Measurements from ENCODE around the gene EEFSEC. TPM values are rescaled to one million over a fixed set of nuclear protein-coding genes. Genes with fewer than 3 reads are reported as not detected.

EEFSEC gene
- total RNA-seq, 1 donor from 2014 or later, result 2.6 TPM

DNA sequence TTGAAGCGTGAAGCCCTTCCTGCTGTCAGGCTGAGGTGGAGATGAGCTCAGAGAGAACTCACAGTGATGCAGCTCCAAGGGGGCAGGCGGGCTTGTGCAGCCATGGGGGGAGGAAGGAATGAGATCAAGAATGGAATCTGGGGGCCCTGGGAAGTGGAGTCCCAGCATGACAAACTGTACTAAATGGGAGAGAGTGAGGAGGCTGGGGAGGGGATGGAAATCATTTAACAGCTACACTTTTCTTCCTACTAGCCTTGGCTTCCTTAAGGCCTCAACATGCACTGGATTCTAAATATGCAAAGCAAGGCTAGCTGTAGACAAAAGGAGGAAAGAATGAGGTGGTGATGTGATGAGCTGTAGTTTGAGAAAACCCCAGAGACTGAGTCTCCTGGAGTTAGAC is 133.9 kb downstream of the EEFSEC start:
- Histone ChIP-seq H3K9ac (ENCODE audit: low read depth in 1 of 3, low read length in 3 of 3) (no peak overlapping the region), H3K27ac (ENCODE audit: low read depth, low read length) (no peak overlapping the region), H3K27me3 (ENCODE audit: control insufficient read depth in 3 of 3, insufficient read depth in 3 of 3, low read length in 3 of 3) (no peaks in the 10 kb centered on the region), H3K9me3 (ENCODE audit: control insufficient read depth in 3 of 3, low read length in 3 of 3) (peaks cover 0 to 5% (median 0%) of the 10 kb centered on the region in 3 donors), H3K4me3 (ENCODE audit: low read length in 3 of 3) (no peak overlapping the region), H3K36me3 (ENCODE audit: control insufficient read depth in 3 of 3, insufficient read depth in 3 of 3, low read length in 3 of 3) (peaks cover 0 to 12% (median 4%) of the 10 kb centered on the region in 3 donors), H3K4me1 (ENCODE audit: control insufficient read depth in 3 of 3, insufficient read depth in 3 of 3, low read length in 3 of 3) (peaks cover 11 to 12% (median 12%) of the 10 kb centered on the region in 3 donors)

DNA sequence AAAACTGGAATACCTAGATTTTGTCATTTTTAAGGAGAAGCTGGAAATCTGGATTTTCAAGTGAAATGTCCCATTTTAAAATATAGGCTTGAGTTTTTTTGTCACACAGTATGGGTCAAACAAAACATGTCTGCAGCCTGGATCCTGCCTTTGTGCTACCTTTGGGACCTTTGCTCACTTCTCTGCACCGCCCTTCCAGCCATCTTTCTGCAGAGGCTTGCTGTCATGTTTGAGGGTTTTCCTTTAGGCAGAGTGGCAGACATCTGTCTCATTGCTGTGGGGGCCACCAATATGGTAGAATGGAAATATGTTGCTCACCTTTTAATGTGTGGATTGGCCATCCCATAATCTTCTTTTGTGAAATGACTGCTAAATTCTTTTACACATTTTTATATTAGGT is 136.3 kb downstream of the EEFSEC start:
- Histone ChIP-seq H3K27ac (ENCODE audit: low read depth, low read length) (no peak overlapping the region), H3K27me3 (ENCODE audit: control insufficient read depth in 3 of 3, insufficient read depth in 3 of 3, low read length in 3 of 3) (no peaks in the 10 kb centered on the region), H3K4me1 (ENCODE audit: control insufficient read depth in 3 of 3, insufficient read depth in 3 of 3, low read length in 3 of 3) (peaks cover 0 to 3% (median 0%) of the 10 kb centered on the region in 3 donors), H3K9ac (ENCODE audit: low read depth in 1 of 3, low read length in 3 of 3) (no peak overlapping the region), H3K9me3 (ENCODE audit: control insufficient read depth in 3 of 3, low read length in 3 of 3) (peaks cover 0 to 5% (median 0%) of the 10 kb centered on the region in 3 donors), H3K36me3 (ENCODE audit: control insufficient read depth in 3 of 3, insufficient read depth in 3 of 3, low read length in 3 of 3) (peaks cover 0 to 5% (median 4%) of the 10 kb centered on the region in 3 donors), H3K4me3 (ENCODE audit: low read length in 3 of 3) (no peak overlapping the region)

DNA sequence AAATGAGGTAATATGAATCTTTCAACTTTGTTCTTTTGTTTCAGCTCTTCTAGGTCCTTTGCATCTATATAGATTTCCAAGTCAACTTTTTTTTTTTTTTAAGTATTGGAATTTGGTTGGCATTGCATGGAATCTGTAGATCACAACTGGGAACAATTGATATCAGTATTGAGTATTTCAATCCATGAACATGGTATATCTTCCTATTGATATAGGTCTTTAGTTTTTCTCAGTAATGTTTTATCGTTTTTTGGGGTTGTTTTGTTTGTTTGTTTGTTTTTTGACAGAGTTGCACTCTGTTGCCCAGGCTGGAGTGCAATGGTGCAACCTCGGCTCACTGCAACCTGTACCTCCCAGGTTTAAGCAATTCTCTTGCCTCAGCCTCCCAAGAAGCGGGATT is 137.2 kb downstream of the EEFSEC start:
- H3K27ac ChIP-seq (ENCODE audit: low read depth, low read length), result no peak overlapping the region
- H3K4me1 ChIP-seq (ENCODE audit: control insufficient read depth in 3 of 3, insufficient read depth in 3 of 3, low read length in 3 of 3), result peaks cover 0 to 3% (median 0%) of the 10 kb centered on the region in 3 donors
- H3K27me3 ChIP-seq (ENCODE audit: control insufficient read depth in 3 of 3, insufficient read depth in 3 of 3, low read length in 3 of 3), result no peaks in the 10 kb centered on the region
- peaks cover 0 to 5% (median 2%) of the 10 kb centered on the region in 3 donors for H3K36me3 ChIP-seq (ENCODE audit: control insufficient read depth in 3 of 3, insufficient read depth in 3 of 3, low read length in 3 of 3)
- no peak overlapping the region for H3K9ac ChIP-seq (ENCODE audit: low read depth in 1 of 3, low read length in 3 of 3)
- no peak overlapping the region for H3K4me3 ChIP-seq (ENCODE audit: low read length in 3 of 3)
- peaks cover 0 to 5% (median 0%) of the 10 kb centered on the region in 3 donors for H3K9me3 ChIP-seq (ENCODE audit: control insufficient read depth in 3 of 3, low read length in 3 of 3)

DNA sequence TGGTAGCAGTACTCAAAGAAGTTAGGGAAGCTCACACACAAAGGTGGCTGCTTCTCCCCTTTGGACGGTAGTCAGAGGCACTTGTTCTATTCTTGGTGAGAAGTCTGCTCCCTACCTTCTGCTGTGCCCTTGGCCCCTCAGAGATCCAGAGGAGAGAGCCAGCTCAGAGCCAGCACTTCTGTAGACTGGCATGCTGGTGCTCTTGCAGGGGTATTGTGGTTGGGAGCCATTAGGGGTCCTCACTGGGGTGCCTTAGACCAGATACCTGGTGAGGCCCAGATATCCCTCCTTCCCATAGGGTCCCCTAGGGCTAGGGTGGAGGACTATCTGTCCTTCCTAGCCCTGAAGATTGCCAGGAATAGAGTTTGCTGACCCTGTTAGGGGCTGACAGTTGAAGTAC is 140.6 kb downstream of the EEFSEC start:
- Histone ChIP-seq H3K9ac (ENCODE audit: low read depth in 1 of 3, low read length in 3 of 3) (no peak overlapping the region), H3K27ac (ENCODE audit: low read depth, low read length) (no peak overlapping the region), H3K4me1 (ENCODE audit: control insufficient read depth in 3 of 3, insufficient read depth in 3 of 3, low read length in 3 of 3) (peaks cover 0 to 12% (median 8%) of the 10 kb centered on the region in 3 donors)

DNA sequence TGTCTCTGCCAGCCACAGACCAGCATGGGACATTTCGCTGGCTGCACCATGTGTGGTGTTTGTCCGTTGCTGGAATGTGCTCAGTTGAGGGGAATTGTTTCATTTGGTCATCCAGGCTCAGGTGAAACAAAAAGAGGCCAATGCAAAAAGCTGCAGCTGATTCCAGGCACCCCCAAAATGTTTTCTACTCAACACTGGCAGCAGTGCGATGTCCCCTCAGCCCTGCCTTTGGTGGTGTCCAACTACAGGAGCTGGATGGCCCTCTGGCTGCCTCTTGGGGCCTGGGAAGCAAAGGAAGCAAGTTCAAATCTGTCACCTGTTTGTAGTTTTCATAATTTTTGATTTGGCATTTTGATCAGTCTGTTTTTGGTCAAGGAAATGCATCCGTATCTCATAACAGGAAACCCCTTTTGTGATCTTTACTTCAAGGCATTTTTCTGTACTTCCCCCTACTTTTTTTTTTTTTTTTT is 141.8 kb downstream of the EEFSEC start:
- Histone ChIP-seq H3K36me3 (ENCODE audit: control insufficient read depth in 3 of 3, insufficient read depth in 3 of 3, low read length in 3 of 3) (peaks cover 0 to 2% (median 0%) of the 10 kb centered on the region in 3 donors), H3K4me3 (ENCODE audit: low read length in 3 of 3) (no peak overlapping the region), H3K9ac (ENCODE audit: low read depth in 1 of 3, low read length in 3 of 3) (no peak overlapping the region), H3K27me3 (ENCODE audit: control insufficient read depth in 3 of 3, insufficient read depth in 3 of 3, low read length in 3 of 3) (no peaks in the 10 kb centered on the region), H3K9me3 (ENCODE audit: control insufficient read depth in 3 of 3, low read length in 3 of 3) (peaks cover 0 to 5% (median 0%) of the 10 kb centered on the region in 3 donors), H3K4me1 (ENCODE audit: control insufficient read depth in 3 of 3, insufficient read depth in 3 of 3, low read length in 3 of 3) (peaks cover 0 to 12% (median 8%) of the 10 kb centered on the region in 3 donors), H3K27ac (ENCODE audit: low read depth, low read length) (no peak overlapping the region)

More for the DNA sequence above, 140.6 kb downstream of the EEFSEC start:
- Histone ChIP-seq H3K4me3 (ENCODE audit: low read length in 3 of 3) (no peak overlapping the region), H3K9me3 (ENCODE audit: control insufficient read depth in 3 of 3, low read length in 3 of 3) (peaks cover 0 to 5% (median 0%) of the 10 kb centered on the region in 3 donors), H3K27me3 (ENCODE audit: control insufficient read depth in 3 of 3, insufficient read depth in 3 of 3, low read length in 3 of 3) (no peaks in the 10 kb centered on the region), H3K36me3 (ENCODE audit: control insufficient read depth in 3 of 3, insufficient read depth in 3 of 3, low read length in 3 of 3) (peaks cover 0 to 2% (median 0%) of the 10 kb centered on the region in 3 donors)

DNA sequence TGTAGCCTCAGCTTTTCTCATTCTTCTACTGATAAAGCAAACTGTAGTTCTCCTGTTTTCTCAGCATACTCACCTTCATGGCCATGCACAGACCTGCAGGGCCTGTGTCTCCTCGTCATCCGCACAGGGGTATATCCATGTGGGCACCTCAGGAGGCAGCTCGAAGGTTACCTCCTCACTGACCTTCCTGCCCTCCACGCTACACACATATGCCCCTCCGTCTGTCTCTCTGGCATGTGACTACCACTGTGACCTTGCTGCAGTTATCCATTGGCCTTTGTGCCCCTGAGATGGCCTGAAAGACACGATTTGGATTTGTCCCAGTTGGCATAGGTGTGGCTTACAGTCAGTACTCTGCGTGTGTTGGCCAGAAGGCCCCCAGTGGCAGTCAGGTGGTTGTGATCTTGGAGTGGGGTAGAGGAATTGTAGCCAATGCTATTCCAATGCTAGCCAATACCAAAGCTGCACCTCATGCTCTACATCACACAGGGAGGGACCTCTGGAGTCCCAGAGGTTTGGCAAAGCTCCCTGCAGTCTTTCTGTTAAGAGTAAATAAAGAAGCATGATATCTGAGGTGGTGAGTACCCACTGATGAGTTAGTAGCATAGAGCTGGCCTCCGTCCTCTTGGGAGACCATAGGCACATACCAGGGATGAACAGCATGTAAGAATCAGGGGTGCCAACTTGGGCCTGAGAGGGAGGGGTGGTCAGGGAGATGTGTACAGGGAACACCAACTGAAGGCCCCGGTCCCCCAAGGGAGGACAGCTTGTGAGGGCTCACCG is 143.4 kb downstream of the EEFSEC start:
- H3K9ac ChIP-seq (ENCODE audit: low read depth in 1 of 3, low read length in 3 of 3), result no peak overlapping the region
- H3K27ac ChIP-seq (ENCODE audit: low read depth, low read length), result no peak overlapping the region
- H3K4me3 ChIP-seq (ENCODE audit: low read length in 3 of 3), result no peak overlapping the region
- H3K4me1 ChIP-seq (ENCODE audit: control insufficient read depth in 3 of 3, insufficient read depth in 3 of 3, low read length in 3 of 3), result peaks cover 0 to 12% (median 8%) of the 10 kb centered on the region in 3 donors
- H3K36me3 ChIP-seq (ENCODE audit: control insufficient read depth in 3 of 3, insufficient read depth in 3 of 3, low read length in 3 of 3), result no peaks in the 10 kb centered on the region
- H3K9me3 ChIP-seq (ENCODE audit: control insufficient read depth in 3 of 3, low read length in 3 of 3), result no peaks in the 10 kb centered on the region
- H3K27me3 ChIP-seq (ENCODE audit: control insufficient read depth in 3 of 3, insufficient read depth in 3 of 3, low read length in 3 of 3), result no peaks in the 10 kb centered on the region

DNA sequence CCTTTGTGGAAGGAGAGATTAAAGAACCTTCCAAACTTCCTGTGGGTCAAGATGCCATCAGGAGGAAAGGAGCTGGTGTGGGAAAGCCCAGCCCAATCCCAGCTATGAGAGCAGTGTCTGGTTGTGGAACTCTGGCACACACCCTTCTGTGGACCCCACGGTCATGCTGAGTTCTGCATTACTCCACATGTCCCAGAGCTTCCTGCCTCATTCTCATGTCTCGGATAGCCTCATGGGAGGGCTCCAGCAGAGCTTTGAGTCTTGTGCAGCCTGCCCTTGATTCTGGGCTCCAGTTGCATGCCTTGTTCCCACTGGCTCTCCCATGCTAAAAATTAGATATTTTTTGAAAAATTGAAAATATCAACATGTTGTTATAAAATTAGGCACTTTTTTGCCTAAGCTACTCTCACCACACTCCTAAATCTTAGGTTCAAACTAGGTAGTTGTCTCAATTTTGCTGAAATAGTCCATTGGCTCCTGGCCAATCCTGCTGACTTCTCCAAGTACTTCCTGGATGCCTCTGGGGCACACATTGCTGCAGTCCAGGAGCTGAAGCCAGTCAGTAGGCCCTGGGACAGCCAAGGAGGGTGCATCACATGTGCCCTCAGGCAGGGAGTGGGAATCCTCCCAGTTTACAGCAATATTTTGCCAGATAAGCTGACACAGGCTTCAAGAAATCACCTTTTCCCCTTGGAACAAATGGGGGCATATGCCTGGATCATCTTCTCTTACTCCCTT is 144.3 kb downstream of the EEFSEC start:
- Histone ChIP-seq H3K4me3 (ENCODE audit: low read length in 3 of 3) (no peak overlapping the region), H3K36me3 (ENCODE audit: control insufficient read depth in 3 of 3, insufficient read depth in 3 of 3, low read length in 3 of 3) (no peaks in the 10 kb centered on the region), H3K4me1 (ENCODE audit: control insufficient read depth in 3 of 3, insufficient read depth in 3 of 3, low read length in 3 of 3) (peaks cover 0 to 12% (median 8%) of the 10 kb centered on the region in 3 donors), H3K9ac (ENCODE audit: low read depth in 1 of 3, low read length in 3 of 3) (no peak overlapping the region), H3K9me3 (ENCODE audit: control insufficient read depth in 3 of 3, low read length in 3 of 3) (no peaks in the 10 kb centered on the region), H3K27me3 (ENCODE audit: control insufficient read depth in 3 of 3, insufficient read depth in 3 of 3, low read length in 3 of 3) (no peaks in the 10 kb centered on the region), H3K27ac (ENCODE audit: low read depth, low read length) (no peak overlapping the region)

DNA sequence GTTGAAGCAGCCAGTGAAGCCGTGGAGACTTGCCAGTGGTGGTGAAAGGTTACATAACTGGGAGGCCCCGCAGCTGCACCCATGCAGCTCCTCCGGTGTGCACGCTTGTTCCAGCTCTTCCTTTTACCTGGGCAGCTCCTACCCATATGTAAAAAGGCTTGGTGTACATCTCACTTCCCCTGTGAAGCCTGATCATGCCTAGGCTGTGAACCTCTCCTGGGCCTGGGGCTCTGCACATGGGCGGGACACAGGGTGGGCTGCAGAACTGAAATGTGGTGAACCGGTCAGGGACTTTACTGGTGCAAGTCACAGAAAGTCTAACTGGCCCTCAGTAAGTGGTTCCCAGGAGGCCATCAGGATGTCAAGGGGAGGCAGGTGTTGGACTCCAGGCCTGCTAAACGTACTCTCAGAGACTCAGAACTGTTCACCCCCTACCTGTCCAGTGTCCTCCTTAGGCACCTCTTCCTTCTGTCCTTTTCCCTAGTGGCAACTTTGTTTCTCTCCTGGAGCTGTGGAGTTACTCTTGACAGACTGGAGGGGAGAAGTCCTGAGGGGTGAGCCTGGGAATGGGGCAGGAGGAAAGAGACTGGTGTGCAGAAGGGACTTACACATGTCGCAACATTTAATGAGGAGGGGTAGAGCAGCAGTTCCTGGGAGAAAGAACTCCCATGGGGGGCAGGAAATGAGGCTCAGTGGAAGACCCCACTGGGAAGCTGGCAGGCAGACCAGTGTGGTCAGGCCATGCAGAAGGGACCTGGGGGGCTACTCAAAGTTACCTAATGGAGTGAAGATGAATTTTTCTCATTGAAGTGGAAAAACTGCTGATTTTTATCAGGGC is 148.1 kb downstream of the EEFSEC start:
- H3K27ac ChIP-seq (ENCODE audit: low read depth, low read length), result no peak overlapping the region
- no peaks in the 10 kb centered on the region for H3K36me3 ChIP-seq (ENCODE audit: control insufficient read depth in 3 of 3, insufficient read depth in 3 of 3, low read length in 3 of 3)
- H3K4me3 ChIP-seq (ENCODE audit: low read length in 3 of 3), result no peak overlapping the region
- H3K9ac ChIP-seq (ENCODE audit: low read depth in 1 of 3, low read length in 3 of 3), result no peak overlapping the region
- peaks cover 0 to 9% (median 8%) of the 10 kb centered on the region in 3 donors for H3K4me1 ChIP-seq (ENCODE audit: control insufficient read depth in 3 of 3, insufficient read depth in 3 of 3, low read length in 3 of 3)
- no peaks in the 10 kb centered on the region for H3K9me3 ChIP-seq (ENCODE audit: control insufficient read depth in 3 of 3, low read length in 3 of 3)
- H3K27me3 ChIP-seq (ENCODE audit: control insufficient read depth in 3 of 3, insufficient read depth in 3 of 3, low read length in 3 of 3), result no peaks in the 10 kb centered on the region

DNA sequence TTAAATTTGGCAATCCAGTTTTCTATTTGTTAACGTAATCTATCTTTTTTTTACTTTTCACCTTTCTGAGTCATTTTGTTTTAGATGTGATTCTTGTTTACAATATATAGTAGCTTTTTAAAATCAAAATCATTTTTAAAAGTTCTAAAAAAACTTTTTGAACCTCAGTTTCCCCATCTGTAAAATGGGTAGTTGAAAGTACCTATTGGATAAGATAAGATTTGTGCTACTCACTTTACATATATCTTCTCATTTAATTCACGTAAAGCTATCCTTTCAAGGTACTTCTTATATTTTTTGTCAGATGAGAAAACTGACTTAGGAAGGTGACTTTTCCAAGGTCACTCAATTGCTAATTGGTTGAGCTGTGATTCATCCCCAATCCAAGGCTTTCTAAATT is 153.2 kb downstream of the EEFSEC start:
- H3K4me3 ChIP-seq (ENCODE audit: low read length in 3 of 3), result no peak overlapping the region
- H3K9ac ChIP-seq (ENCODE audit: low read depth in 1 of 3, low read length in 3 of 3), result no peak overlapping the region
- H3K4me1 ChIP-seq (ENCODE audit: control insufficient read depth in 3 of 3, insufficient read depth in 3 of 3, low read length in 3 of 3), result peaks cover 9 to 19% (median 15%) of the 10 kb centered on the region in 3 donors
- no peaks in the 10 kb centered on the region for H3K36me3 ChIP-seq (ENCODE audit: control insufficient read depth in 3 of 3, insufficient read depth in 3 of 3, low read length in 3 of 3)
- H3K27me3 ChIP-seq (ENCODE audit: control insufficient read depth in 3 of 3, insufficient read depth in 3 of 3, low read length in 3 of 3), result no peaks in the 10 kb centered on the region
- H3K27ac ChIP-seq (ENCODE audit: low read depth, low read length), result no peak overlapping the region
- no peaks in the 10 kb centered on the region for H3K9me3 ChIP-seq (ENCODE audit: control insufficient read depth in 3 of 3, low read length in 3 of 3)

Data from skeletal muscle tissue (tissue), 4 donors.